GM18867 (cell line): Measurements from ENCODE around the gene GAB4.
"Not testable (repeated sequence)": the region's sequence is repeated elsewhere in the genome, so short reads cannot be mapped to it uniquely, and the experiment has no call there.

ENCODE experiments used
- ATAC-seq: cut with Tn5 transposase; IDR thresholded peaks from one replicate; pipeline ENCODE4 v1.9.1; 2021; ENCODE audit warnings: mild to moderate bottlenecking, moderate library complexity; ENCODE audit not compliant: unreplicated experiment

Gene GAB4, protein sequence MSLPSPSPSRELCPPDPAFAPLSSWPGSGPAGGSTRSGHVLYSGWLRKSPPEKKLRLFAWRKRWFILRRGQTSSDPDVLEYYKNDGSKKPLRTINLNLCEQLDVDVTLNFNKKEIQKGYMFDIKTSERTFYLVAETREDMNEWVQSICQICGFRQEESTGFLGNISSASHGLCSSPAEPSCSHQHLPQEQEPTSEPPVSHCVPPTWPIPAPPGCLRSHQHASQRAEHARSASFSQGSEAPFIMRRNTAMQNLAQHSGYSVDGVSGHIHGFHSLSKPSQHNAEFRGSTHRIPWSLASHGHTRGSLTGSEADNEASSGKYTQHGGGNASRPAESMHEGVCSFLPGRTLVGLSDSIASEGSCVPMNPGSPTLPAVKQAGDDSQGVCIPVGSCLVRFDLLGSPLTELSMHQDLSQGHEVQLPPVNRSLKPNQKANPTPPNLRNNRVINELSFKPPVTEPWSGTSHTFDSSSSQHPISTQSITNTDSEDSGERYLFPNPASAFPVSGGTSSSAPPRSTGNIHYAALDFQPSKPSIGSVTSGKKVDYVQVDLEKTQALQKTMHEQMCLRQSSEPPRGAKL

DNA sequence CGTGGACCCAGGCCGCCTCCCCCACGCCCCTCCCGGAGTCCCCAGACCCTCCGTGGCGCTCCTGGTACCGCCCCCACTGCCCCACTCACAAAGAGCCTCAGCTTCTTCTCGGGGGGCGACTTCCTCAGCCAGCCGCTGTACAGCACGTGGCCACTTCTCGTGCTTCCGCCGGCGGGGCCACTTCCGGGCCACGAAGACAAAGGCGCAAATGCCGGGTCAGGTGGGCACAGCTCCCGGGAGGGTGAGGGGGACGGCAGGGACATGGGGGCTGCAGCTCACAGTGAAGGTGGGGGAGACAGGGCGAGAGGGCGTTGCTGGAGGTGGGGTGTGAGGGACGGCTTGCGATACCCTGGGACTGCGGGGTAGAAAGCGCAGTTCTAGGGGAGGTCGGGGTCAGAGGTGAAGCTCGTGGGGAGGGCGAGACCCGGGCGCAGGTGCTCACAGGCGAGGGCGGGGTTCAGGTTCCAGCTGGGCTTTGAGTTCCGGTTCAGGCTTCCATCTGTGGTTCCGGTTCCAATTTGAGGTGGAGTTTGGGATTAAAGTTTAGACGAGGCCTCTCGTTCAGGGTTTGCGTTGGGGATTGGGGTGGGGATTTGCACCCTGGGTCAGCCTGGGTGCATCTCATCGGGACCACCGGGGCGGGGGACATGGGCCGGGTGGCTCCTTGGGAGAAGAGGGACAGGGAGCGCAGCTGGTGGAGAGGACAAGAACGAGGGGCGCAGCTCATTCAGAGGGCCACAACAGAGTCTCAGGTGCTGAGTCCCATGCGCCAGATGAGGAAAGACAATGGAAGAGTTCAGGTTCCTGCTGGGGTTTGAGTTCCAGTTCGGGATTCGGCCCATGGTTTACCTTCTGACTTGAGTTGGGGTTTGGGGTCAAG lies at the start of gene GAB4:
GAB4 (minus strand) TSS at position 371 of the 880 bp plus-strand sequence; CDS start at position 263, 108 bp downstream.
- ATAC-seq, result no peak

DNA sequence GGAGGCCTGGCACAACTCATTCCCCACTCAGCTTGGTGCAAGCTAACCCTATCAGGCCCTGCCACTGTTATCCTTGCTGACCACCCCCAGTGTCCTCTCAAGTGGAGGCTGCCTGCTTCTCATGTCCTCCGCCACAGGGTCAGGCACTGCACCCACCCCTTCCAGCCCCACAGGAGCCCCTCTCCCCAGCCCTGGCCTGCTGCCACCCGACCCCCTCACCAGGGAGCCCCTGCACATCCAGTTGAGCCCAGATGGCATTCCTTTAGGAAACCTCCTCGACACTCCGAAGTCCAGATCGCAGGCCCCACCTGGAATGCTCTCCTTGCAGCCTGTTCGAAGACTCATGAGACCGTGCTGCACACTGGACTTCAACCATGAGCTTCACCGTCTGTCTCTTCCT lies 48.8 kb upstream of the GAB4 start:
- ATAC-seq, result no peak

DNA sequence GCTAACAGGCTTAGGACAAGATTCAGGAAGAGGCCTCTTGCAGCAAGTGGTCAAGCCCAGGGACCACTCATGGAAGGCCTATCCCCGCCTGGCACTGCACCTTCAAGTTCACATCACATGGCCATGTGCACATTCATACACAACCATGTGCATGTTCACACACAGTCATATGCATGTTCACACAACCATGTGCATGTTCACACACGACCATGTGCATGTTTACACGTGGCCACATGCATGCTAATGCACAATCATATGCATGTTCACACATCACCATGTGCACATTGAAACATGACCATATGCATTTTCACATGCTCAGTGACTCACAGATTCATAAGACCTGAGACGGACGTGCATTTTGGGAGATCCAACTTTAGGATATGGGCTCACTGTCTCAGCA lies 48.0 kb upstream of the GAB4 start:
- ATAC-seq, result no peak

DNA sequence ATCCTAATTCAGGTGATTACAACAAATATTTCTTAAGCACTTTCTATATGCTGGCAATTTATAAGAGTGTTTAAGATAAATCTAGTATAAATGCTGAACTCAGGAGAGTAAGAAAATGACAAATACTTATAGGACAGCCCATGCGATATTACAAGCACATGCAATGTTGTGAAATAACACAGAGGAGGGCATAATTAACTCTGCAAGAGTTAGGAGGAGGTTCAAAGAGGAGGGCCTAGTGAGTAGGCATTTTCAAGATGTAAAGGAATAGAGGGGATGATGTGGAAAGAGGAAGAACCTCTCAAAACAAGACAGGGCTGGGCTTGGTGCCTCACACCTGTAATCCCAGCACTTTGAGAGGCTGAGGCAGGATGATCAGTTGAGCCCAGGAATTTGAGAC lies 39.6 kb upstream of the GAB4 start:
- ATAC-seq, result no peak

DNA sequence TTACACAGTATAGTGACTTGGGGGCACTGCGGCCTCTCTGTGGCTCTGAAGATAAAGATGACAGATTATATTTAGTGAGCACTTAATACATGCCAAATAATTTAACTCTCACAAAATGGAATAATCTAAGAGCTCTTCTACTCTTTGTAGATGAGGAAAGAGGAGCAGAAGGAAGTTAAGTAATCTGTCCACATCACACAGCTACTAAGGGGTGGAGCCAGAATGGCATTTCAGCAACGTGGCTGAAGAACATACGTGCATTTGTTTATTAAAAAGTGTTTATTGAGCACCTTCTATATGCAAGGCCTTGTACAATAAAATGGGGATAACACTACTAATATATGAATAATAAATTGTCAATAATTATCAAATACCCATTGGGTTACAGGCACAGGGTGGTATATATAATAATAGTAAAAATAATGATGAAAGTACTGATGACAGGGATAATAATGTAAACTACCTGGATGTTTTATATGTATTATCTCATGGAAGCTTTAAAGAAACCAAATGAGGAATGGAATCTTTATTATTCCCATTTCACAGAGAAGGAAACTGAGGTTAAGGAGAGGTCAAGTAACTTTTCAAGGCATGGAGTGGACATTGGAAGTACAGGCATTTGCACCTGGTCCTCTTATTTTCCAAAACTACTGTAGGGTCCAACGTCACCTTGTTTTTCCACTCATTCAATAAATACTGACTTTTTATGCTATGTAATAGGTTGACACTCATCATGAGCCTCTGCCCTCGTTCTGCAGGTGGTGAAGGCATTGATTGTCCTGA lies 38.7 kb upstream of the GAB4 start:
- ATAC-seq, result no peak

DNA sequence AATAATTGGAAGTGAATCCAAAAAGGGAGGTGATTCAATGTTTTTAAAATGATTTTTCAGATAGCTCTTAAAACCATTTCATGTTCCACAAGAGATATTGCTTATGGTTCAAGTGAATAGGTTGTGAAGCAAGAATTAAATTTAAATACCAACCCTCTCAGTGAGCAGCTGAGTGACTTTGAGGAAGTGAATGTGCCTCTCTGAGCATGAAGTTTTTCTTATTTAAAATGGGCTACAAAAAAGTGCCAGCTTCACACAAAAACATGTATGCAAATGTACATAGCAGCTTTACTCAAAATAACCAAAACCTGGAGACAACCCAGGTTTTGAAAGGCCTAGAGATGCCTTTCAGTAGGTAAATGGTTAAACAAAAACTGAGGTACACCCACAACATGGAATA lies 35.5 kb upstream of the GAB4 start:
- ATAC-seq, result no peak

DNA sequence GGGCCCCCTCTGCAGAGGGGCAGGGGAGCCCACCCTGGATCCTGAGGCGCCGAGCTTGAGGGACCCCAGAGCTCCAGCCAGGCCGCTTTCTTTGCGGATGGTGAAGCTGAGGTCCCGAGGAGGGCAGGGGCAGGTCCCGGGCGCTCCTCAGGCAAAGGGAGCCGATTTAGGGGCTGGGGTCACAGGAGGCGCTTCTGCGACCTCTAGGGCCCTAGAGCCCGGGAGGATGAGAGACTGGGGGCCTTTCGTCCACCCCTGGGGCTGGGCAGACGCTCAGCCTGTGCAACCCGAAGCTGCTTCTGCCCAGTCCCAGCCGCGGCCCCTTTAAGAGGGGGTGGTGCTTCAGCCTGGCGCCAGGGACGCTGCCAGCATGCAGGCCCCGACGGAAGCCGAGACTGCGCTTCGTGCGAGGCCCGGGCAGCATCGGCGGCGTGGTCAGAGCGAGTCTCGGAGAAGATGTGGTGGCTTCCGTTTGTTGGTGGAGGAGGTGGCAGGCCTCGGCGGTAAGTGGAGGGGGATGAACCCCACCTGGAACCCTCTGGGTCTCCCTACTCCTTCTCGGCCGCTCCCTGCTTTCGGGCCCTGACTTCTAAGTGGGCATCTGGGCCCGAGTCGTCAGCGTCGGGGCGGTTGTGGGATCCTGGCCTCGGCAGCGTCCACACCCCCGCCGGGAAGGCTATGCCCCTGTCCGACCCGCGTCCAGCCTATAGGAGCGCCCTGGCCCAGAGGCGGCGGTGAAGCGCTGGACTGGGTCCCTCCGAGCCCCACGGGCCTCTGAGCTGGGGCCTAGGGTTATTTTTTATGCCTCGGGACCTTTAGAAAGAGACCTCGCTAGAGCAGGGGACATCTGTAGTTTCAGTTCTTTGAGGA lies 29.1 kb upstream of the GAB4 start:
- ATAC-seq, result peak; percentile 75

DNA sequence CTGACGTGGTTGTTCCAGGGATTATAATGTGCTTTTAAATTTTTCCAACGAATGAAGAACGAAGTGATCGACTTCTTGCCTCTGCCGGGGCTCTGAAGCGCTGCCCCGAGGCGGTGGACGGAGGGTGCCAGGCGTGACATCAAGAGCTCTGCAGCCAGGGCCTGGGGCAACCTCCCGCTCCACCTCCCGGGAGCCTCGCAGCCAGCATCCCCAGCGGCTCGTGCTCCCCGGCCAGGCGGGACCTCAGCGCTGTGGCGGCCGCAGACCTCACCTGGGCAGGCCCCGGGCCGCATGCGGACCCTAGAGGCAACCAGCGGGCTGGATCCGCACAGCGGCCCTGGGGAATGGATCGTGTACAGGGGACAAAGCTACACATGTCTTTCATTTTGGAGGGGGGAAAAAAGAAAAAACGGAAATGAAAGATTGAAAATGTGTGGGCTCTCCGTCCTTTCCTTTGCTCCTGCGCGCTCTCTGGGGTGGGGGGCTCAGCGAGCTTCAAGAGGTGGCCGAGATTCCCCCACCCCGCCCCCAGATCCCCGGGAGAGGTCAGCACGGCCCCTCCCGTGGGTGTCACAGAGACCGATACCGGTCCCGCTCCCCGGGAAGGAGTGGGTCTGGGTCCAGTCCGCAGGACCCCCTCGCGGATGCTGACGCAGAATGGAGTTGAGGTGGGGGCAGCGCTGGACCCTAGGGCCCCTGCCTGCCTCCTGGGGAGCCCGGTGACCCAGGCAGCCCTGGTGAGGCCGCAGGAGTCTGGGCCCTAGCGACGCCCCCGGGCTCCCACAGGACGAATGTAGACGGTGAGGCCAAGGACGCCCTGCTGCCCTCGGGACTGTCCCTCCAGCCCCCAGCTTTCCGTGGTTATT lies 28.2 kb upstream of the GAB4 start:
- ATAC-seq, result peak; percentile 18

DNA sequence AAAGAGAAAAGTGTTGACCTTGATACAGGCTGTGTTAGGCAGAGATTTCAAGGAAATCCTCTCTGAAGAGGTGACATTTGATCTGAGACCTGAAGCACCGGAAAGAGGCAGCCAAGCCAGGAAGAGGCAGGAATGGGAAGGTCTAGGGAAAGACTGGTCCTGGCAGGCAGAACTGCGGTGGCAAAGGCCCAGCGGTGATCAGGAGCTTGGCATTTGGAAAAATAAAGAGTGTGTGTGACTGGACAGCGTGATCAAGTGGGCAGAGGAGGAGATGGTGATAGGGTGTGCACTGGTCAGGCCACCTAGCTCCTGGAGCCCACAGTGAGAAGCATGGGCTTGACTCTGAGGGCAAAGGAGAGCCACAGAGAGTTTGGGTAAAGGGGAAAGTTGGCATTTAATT lies 27.2 kb upstream of the GAB4 start:
- ATAC-seq, result no peak

DNA sequence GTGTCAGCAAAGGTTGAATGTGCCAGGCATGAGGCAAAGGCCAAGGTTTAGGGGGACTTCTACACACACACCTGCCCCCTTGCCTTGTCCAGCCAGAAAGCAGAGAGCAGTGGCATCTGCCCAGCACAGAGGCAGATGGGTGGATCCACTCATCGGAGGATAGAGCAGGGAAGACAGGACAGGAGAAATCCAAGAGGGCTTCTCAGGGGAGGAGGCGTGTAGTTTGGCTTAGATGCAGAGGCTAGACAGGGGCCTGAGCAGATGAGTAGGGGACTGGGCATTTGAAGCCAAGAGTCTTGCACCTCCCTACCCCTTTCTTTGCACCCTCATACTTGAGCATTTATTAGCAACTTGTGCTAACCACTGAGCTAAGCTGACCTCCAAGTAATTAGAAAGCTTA lies 26.5 kb upstream of the GAB4 start:
- ATAC-seq, result not testable (repeated sequence)

DNA sequence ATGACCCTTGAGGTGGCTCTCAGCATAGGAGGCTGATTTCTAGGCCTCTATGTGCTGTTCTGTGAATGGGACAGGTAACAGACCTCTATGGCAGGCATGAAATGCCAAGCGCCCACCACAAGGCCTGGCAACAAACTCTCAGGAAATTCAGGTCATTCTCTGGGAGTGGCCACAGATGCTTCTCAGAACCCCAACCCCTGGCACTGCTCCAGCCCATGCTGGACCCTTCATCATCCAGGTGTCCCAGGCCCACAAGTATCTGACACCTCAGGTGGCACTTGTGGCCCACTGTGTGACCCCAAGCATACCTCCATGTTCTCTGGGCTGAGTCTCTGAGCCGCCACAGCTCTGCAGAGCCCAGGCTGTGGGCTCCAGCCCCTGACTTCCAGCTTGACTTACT lies 24.3 kb upstream of the GAB4 start:
- ATAC-seq, result not testable (repeated sequence)

DNA sequence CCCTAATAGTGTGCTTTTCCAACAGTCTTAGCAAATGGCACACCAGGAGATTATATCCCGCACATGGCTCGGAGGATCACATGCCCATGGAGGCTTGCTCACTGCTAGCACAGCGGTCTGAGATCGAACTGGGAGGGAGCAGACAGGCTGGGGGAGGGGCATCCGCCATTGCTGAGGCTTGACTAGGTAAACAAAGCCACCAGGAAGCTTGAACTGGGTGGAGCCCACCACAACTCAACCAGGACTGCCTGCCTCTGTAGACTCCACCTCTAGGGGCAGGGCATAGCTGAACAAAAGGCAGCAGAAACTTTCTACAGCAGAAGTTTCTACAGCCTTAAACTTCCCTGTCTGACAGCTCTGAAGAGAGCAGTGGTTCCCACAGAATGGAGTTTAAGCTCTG lies 16.4 kb upstream of the GAB4 start:
- not testable (repeated sequence) for ATAC-seq

DNA sequence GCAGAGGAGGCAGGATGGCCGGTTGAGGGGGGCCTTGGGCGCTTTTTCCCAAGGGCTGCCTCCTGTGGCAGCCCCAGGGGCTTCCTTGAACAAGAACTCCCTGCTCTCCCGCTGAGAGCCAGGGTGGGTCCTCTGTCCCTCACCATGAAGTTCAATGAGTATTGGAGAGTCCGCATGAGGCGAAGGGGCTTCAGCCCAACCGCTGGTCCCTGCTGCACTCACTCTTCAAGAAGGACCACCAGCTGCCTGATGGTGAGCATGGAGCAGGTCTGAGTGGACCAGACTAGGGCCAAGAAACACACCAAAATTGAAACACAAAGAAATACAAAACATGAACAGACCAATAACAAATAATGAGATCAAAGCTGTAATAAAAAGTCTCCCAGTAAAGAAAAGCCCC lies 7.5 kb upstream of the GAB4 start:
- ATAC-seq, result not testable (repeated sequence)

DNA sequence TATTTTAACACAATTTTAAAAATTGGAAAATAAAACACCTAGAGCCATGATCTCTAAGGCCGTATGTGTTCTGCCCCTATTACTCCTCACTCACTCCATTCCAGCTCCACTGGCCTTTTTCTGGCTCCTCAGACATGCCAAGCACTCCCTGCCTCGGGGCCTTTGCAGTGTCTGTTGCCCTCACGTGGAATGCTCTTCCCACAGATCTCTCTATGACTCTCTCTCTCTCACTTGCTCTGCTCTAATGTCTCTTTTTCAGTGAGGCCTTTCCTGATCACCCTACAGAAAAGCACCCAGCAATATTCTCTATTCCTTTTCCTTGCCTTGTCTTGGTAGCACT lies 6.0 kb upstream of the GAB4 start:
- ATAC-seq, result not testable (repeated sequence)

DNA sequence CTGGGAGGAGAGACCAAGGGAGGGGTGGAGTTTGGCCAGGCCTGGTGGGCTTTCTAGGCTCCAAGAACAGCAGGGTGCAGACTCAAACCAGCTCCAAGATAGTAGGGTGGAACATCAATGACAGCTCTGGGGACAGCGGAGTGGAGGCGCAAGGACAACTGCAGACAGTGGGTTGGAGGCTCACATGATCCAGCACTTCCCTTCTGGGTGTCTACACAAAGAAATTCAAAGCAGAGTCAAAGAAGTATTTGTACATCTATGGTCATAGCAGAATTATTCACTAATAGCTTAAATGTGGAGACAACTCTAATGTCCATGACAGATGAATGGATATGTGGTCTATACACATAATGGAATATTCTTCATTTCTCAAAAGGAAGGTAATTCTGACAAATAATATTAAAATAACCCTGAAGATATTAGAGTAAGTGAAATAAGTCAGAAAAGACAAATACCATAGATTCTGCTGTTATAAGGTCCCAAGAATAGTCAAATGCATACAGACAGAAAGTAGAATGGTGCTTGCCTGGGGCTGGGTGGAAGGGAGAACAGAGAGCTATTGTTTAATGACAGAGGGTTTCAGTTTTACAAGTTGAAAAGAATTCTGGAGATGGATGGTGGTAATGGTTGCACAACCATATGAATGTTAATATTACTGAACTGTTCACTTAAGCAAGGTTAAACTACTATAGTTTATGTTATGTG lies 5.5 kb upstream of the GAB4 start:
- no peak for ATAC-seq

DNA sequence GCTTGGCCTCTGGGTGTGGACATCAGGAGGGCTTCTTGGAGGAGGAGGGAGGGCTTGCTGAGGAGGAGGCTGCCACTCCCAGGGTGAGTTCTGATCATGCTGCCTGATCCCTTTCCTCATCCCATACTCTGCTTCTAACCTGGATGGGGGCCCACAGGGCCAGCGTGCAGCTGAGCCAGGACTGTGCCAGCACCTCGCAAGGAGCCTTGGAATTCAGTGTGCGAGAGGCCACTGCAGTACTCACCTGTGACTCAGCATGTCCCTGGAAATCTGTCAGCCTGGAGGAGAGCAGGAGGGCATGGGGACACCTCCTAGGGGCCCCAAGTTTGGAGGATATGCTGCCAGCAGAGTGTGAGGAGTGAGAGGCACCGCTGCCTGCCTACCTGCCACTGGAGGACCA lies 4.2 kb upstream of the GAB4 start:
- no peak for ATAC-seq

DNA sequence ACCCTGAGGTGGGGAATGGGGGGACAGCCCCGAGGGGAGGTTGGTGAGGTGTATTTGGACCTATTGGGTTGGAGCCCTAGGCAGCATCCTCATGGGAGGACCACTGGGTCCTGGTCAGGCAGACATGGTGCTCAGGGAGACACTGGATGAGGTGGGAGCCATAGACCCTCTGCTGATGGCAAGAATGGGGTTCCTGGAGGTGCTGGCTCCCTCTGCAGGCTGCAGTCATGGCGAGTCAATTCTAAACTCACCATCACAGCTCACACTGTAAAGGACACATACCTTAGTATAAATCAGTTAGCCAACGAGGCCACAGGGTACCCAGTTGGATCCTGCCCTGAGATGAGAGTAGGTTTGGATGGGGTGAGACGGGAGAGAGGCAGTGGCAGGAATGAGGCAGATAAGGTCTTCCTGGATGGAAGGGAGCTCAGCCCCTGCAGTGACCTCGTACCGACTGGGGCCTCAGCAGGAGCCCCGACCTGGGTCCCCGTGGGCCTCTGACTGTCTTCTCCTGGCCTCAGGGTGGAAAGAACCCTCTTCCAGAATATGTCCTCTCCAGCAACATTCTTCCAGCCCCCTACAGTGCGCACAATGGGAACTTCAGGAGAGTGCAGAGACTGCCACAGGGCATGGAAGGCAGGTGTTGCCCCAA lies 1.7 kb upstream of the GAB4 start:
- no peak for ATAC-seq

DNA sequence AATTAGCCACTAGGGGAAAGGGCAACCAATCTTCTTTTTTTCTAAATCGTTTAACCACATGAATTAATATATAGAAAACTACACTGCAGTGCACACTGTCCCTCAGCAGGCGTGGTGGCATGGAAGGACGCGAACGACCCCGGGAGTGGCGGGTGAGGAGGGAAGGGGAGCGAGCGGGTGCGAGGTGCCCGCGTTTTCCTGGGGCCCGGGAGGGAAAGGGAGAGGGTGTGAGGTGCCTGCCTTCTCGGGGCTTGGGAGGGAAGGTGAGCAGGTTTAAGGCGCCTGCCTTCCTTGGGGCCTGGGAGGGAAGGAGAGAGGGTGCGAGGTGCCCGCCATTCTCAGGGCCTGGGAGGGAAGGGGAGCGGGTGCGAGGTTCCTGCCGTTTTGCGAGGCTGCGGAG lies 765 bp downstream of the GAB4 start:
- no peak for ATAC-seq
